ENCODE results near the gene RTKN. TPM values are rescaled to one million over a fixed set of nuclear protein-coding genes. Genes with fewer than 3 reads are reported as not detected.

The RTKN gene
- total RNA-seq, 1 donor from 2014 or later: 20.4 TPM

GRCh38 chr2:74375838-74376237 is 65.9 kb downstream of the RTKN start:
- Mint-ChIP-seq H3K4me1 (ENCODE audit: low read depth) (peaks cover 32% of the 10 kb centered on the region), H3K27ac (ENCODE audit: unreplicated experiment) (no peak overlapping the region), H3K4me3 (ENCODE audit: unreplicated experiment) (no peak overlapping the region), H3K36me3 (ENCODE audit: low read depth) (peaks cover 21% of the 10 kb centered on the region), H3K9me3 (ENCODE audit: low read depth) (no peaks in the 10 kb centered on the region), H3K27me3 (ENCODE audit: low read depth) (no peaks in the 10 kb centered on the region)
- DNase-seq (ENCODE audit: low spot score): no peak
- no peak for TF ChIP-seq CTCF (IDR thresholded peaks at IDR 0.05)

Other genes starting within 250 kb of the RTKN start
- 74.0 to 366 TPM (median 363 TPM) in 3 replicates for gene MTHFD2, start 243.3 kb downstream of the RTKN start, total RNA-seq
- gene SLC4A5, start 98.5 kb downstream of the RTKN start, total RNA-seq: 0.65 to 2.2 TPM (median 1.2 TPM) in 3 replicates
- 157 to 167 TPM (median 161 TPM) in 3 replicates for gene DCTN1, start 61.6 kb downstream of the RTKN start, total RNA-seq
- 1.3 to 3.4 TPM (median 1.5 TPM) in 3 replicates for gene C2orf81, start 20.3 kb downstream of the RTKN start, total RNA-seq
- 10.4 to 11.2 TPM (median 11.0 TPM) in 3 replicates for gene WDR54, start 20.2 kb downstream of the RTKN start, total RNA-seq
- gene INO80B, start 13.2 kb upstream of the RTKN start, total RNA-seq: 23.2 to 35.0 TPM (median 24.3 TPM) in 3 replicates
- gene WBP1, start 16.5 kb upstream of the RTKN start, total RNA-seq: 56.1 to 93.0 TPM (median 62.4 TPM) in 3 replicates
- gene MOGS, start 23.4 kb upstream of the RTKN start, total RNA-seq: 62.6 to 79.0 TPM (median 67.1 TPM) in 3 replicates
- gene MRPL53, start 30.7 kb upstream of the RTKN start, total RNA-seq: 39.9 to 59.8 TPM (median 49.5 TPM) in 3 replicates
- 12.7 to 21.9 TPM (median 13.3 TPM) in 3 replicates for gene CCDC142, start 41.1 kb upstream of the RTKN start, total RNA-seq
- gene TTC31, start 41.1 kb upstream of the RTKN start, total RNA-seq: 17.4 to 25.4 TPM (median 18.1 TPM) in 3 replicates
- 0.90 to 2.3 TPM (median 1.3 TPM) in 3 replicates for gene LBX2, start 57.7 kb upstream of the RTKN start, total RNA-seq
- gene PCGF1, start 65.8 kb upstream of the RTKN start, total RNA-seq: 26.1 to 30.7 TPM (median 30.0 TPM) in 3 replicates
- gene TLX2, start 72.5 kb upstream of the RTKN start, total RNA-seq: 0.10 TPM in 1 of 3 replicates, not detected in the others
- gene DQX1, start 84.3 kb upstream of the RTKN start, total RNA-seq: 0.34 TPM in 1 of 3 replicates, not detected in the others
- gene AUP1, start 87.8 kb upstream of the RTKN start, total RNA-seq: 76.8 to 94.3 TPM (median 79.8 TPM) in 3 replicates
- 23.8 to 31.2 TPM (median 24.2 TPM) in 3 replicates for gene HTRA2, start 88.0 kb upstream of the RTKN start, total RNA-seq
- gene LOXL3, start 112.0 kb upstream of the RTKN start, total RNA-seq: 107 to 112 TPM (median 109 TPM) in 3 replicates
- 33.6 to 46.0 TPM (median 44.4 TPM) in 3 replicates for gene DOK1, start 112.8 kb upstream of the RTKN start, total RNA-seq
- 0.35 TPM in 1 of 3 replicates, not detected in the others for gene M1AP, start 206.4 kb upstream of the RTKN start, total RNA-seq
- 14.7 to 17.4 TPM (median 16.7 TPM) in 3 replicates for gene SEMA4F, start 212.3 kb upstream of the RTKN start, total RNA-seq